NCI-H1694 treated with DMSO at 0.1 percent for 48 hours (cell line): Measurements from ENCODE around the gene CIZ1.

Experiments
- DNase-seq: peaks from one replicate; lab custom pipeline; 2025; lab: John Stamatoyannopoulos, UW

CIZ1 gene

GRCh38 chr9:128163027-128163515 is 28.3 kb downstream of the CIZ1 start:
- no peak for DNase-seq

GRCh38 chr9:128162215-128163026 is 29.0 kb downstream of the CIZ1 start:
- DNase-seq: no peak

GRCh38 chr9:128161215-128161902 is 30.0 kb downstream of the CIZ1 start:
- no peak for DNase-seq

GRCh38 chr9:128160603-128160987 is 30.8 kb downstream of the CIZ1 start:
- no peak for DNase-seq

GRCh38 chr9:128159784-128160602 is 31.4 kb downstream of the CIZ1 start, which contains the start of gene BBLN:
Gene BBLN (plus strand): TSS chr9:128160265. CDS start chr9:128160408, 143 bp downstream.
- peak; percentile 71 for DNase-seq

GRCh38 chr9:128159522-128159783 is 31.9 kb downstream of the CIZ1 start:
- DNase-seq: peak; percentile 8

- DNase-seq: no peak
These were observed 35.5 kb downstream of the CIZ1 start for GRCh38 chr9:128155736-128156500.

- no peak for DNase-seq
These were observed 37.3 kb downstream of the CIZ1 start for GRCh38 chr9:128153947-128154695.

GRCh38 chr9:128153060-128153946 is 38.1 kb downstream of the CIZ1 start:
- DNase-seq: no peak

- no peak for DNase-seq
These were observed 39.0 kb downstream of the CIZ1 start for GRCh38 chr9:128152133-128153059.

- no peak for DNase-seq
These were observed 39.9 kb downstream of the CIZ1 start for GRCh38 chr9:128151309-128152132.

- DNase-seq: no peak
These were observed 40.6 kb downstream of the CIZ1 start for GRCh38 chr9:128150594-128151308.

- DNase-seq: no peak
These were observed 41.3 kb downstream of the CIZ1 start for GRCh38 chr9:128149951-128150593.

- DNase-seq: no peak
These were observed 42.2 kb downstream of the CIZ1 start, which contains the start of gene LCN2 for GRCh38 chr9:128149001-128149701. Gene LCN2 (plus strand): TSS chr9:128149453. CDS start chr9:128149526, 73 bp downstream.

- DNase-seq: no peak
These were observed 42.8 kb downstream of the CIZ1 start for GRCh38 chr9:128148509-128149000.

- no peak for DNase-seq
These were observed 44.7 kb downstream of the CIZ1 start for GRCh38 chr9:128146591-128147120.
